GM19025 (cell line): ENCODE measurements around the gene RHOT1.
A peak's percentile ranks its signal among the peaks of the same experiment; 100 is the strongest.
"Not testable (repeated sequence)": the region's sequence is repeated elsewhere in the genome, so short reads cannot be mapped to it uniquely, and the experiment has no call there.

ENCODE experiments used
- ATAC-seq: cut with Tn5 transposase; IDR thresholded peaks from one replicate; pipeline ENCODE4 v1.9.1; 2021; ENCODE audit warnings: mild to moderate bottlenecking, low read depth, moderate library complexity; ENCODE audit not compliant: unreplicated experiment

The RHOT1 gene

DNA sequence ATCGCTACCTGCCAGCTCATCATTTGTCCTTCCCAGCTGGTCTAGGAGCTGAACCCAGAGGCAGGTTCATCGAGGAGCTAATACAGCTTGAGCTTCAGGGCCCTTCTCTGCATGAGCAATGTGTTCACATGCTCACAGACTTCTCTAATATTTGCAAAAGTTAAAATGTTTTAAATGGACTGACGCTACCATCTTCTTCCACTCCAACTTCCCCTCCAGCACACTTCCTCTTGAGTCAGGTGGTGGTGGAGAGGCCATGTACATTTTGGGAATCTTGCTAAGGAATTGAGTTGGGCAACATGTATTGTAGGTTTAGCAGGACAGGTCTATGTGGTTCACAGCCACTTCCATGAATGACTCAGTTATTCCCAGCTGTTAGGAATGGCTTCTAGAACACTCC is 21.6 kb upstream of the RHOT1 start:
- no peak for ATAC-seq

DNA sequence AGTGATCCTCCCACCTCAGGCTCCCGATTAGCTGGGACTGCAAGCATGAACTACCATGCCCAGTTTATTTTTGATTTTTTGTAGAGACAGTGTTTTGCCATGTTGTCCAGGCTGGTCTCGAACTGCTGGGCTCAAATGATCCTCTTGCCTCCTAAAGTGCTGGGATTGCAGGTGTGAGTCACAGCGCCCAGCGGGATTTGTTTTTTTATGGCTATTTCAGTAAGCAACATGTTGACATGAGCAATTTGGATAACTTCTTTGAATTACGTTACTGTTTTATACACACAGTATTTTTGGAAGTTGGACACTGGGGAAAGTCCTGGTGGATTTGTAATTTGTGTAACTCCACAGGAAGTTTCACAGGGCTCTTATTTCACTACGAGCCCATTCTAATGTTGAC is 18.5 kb upstream of the RHOT1 start:
- ATAC-seq = no peak

DNA sequence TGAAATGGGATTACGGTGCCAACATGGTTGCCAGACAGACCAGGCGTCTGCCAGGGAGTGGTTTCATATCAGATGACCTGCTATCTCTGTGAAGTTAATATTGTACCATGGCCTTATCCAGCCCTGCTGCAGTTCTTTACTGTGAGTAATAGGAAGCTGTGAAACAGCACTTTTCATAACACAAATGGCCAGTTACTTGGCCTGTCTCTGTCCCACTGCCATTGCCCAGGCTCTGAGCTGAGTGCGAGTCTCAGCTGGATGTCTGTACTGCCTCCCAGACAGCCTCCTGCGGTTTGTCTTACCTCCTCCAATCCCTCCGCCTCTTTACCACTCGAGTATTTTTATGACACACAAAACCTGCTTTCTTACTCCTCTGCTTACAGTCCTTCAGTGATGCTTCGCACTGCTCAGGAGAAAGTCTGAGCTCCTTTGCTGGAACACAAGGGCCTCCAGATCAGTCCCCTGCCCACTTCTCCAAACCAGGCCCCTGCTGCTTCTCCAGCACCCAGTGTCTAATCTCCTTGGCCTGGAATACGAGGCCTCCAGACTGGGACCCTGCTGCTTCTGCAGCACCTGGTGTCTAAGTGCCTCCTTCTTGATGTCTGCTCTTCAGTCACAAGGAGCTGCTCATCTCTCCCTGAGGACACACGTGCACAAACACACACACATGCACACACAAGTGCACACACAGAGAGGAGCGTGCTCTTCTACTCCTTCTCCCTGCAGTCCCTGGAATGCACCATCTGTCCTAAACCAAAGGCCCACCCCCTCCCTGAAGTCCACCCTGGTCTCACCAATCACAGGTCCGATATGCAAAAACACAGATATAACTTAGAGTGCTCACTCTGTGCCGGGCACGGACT is 17.1 kb upstream of the RHOT1 start:
- ATAC-seq = no peak

DNA sequence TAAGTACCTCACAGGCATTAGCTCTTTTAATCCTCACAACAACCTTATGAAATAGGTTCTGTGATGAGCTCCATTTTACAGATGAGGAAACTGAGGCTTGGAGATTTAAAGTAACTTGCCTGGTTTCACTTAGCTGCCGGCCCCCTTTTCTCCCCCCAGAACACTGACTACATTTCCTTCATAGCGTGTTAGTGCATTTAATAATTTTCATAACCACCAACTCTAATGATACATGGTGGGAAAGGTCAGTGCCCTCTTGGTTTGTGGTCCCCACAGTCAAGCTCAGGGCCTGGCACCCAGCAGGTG is 16.5 kb upstream of the RHOT1 start:
- no peak for ATAC-seq

DNA sequence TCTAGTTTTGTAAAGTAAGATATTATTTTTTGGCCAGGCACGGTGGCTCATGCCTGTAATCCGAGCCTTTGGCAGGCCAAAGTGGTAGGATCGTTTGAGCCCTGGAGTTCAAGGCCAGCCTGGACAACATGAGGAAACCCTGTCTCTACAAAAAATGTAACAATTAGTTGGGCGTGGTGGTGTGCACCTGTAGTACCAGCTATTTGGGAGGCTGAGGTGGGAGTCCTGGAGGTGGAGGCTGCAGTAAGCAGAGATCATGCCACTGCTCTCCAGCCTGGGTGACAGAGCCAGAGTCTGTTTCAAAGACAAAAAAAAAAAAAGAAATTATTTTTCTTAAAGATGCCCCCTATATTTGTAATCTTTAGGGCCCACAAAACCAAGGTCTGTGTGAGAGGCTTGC is 16.0 kb upstream of the RHOT1 start:
- ATAC-seq = no peak

DNA sequence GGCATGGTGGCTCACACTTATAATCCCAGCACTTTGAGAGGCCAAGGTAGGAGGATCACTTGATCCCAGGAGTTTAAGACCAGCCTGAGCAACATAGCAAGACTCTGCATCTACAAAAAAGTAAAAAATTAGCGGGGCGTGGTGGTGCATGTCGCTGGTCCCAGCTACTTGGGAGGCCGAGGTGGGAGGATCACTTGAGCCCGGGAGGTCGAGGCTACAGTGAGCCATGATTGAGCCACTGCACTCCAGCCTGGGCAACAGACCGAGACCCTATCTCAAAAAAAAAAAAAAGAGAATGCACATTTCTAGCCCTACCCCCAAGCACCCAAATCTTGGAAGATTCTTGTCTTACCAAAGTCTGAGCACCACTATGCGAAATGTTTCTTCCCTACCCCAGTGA is 15.6 kb upstream of the RHOT1 start:
- ATAC-seq = no peak

DNA sequence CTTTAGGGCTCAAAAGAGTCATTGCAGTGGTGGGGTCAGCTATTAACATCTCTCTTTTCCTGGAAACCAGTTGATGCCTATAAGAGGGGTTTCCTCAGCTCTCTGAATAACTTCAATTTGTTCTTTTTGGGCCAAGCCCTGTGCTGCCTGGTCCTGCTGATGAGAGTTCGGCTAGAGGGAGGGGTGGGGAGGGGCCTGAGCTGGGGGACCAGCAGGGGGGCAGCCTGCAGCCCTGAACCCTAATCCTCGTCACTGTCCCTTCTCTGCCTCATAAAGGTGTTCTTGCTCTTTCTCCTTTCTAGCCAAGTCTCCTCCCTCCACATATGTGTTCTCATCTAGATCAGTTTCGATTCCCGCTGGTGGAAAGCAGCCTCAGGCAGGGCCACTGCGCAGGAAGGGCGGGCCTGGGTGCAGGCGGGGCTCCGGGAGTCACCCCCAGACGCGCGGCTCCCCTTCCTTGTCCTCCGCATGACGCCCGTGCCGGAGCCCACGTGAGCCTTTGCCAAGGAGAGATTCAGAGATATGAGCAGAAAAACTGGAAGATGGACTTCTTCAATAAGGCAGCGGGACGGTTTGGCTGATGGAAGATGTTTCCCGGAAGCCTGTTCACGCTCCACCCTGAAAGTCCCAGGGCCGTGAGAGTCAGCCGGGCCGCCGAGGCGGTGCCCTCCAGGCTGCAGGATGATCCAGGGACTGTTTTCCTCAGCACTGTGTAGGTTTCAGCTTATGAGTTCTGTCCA is 15.0 kb upstream of the RHOT1 start:
- peak; percentile 88 for ATAC-seq

DNA sequence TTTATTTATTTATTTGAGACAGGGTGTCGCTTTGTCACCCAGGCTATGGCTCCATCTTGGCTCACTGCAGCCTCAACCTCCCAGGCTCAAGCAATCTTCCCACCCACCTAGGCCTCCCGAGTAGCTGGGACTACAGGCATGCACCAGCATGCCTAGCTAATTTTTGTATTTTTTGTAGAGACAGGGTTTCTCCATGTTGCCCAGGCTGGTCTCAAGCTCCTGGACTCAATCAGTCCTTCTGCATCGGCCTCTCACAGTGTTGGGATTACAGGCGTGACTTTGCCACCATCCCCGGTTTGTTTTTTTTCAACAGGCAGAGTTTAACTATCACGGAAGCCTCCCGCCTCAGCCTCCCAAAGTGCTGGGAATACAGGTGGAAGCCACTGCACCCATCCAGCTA is 13.8 kb upstream of the RHOT1 start:
- ATAC-seq = not testable (repeated sequence)

DNA sequence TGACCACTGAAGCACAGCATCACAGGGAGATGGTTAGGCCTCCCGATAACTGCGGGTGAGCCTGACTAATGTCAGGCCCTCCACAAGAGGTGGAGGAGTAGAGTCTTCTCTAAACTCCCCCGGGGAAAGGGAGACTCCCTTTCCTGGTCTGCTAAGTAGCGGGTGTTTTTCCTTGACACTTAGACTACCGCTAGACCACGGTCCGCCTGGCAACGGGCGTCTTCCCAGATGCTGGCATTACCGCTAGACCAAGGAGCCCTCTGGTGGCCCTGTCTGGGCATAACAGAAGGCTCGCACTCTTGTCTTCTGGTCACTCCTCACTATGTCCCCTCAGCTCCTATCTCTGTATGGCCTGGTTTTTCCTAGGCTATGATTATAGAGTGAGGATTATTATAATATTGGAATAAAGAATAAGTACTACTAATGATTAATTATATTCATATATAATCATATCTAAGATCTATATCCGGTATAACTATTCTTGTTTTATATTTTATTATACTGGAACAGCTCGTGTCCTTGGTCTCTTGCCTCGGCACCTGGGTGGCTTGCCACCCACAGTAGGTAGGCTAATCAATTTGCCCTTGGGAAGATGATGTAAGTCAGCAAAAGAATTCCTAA is 6.7 kb upstream of the RHOT1 start:
- ATAC-seq = not testable (repeated sequence)

DNA sequence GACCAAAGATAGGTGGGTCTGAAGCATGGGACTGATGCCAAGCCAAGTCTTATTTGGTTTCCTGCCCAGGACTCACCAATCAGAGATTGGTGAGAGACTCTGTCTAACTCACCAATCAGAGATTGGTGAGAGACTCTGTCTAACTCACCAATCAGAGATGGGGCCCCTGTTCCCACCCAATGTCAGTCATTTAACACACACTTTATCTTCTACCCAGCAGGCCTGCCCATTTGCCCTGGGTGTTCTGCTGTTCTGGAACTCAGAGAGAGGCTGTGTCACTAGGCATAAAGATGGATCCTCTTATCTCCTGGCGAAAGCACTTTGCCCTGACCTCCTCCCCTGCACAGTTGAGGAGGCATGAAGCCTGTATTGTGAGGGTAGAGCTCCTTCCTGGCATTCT is 5.4 kb upstream of the RHOT1 start:
- ATAC-seq = no peak

DNA sequence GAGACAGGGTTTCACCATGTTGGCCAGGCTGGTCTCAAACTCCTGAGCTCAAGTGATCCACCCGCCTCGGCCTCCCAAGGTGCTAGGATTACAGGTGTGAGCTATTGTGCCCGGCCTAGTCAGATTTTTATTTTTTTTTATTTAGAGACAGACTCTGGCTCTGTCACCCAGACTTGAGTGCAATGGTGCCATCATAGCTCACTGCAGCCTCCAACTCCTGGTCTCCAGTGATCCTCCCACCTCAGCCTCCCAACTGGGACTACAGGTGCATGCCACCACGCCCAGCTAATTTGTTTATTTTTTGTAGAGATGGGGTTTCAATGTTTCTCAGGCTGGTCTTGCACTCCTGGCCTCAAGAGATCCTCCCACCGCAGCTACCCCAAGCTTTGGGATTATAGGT is 2.8 kb upstream of the RHOT1 start:
- not testable (repeated sequence) for ATAC-seq

DNA sequence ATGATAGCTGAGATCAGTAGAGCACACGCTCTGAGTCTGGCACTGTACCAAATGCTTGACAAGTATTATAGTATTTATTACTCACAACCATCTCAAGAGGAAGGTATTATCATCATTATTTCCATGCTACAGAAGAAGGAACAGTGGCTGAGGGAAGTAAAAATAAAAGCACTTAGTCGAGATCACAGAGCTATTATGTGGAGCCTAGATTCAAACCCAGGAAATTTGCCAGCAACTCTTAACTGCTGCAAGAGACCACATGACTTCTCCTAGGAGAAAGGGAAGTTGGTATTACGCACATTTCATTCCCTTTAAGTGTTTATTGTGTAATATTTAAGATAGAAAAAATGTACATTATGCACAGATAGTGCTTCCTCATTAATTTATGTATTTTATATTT is 1.0 kb upstream of the RHOT1 start:
- ATAC-seq = no peak

DNA sequence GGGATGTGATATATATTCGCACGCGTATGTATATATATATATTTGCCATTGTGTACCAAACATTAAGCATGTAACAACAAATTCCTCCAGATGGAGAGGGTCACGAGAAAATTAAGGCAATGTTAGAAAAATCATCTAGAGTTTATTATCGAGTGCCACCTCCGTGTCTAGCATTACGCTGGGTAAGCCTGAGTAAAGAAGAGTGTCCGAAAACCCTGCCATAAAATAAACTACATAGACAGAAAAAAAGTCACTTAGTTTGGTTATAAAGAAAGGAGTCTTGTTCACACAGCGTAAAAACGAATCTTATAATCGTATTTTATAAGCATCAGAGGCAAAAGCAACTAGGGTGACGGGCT is 644 bp upstream of the RHOT1 start:
- no peak for ATAC-seq

DNA sequence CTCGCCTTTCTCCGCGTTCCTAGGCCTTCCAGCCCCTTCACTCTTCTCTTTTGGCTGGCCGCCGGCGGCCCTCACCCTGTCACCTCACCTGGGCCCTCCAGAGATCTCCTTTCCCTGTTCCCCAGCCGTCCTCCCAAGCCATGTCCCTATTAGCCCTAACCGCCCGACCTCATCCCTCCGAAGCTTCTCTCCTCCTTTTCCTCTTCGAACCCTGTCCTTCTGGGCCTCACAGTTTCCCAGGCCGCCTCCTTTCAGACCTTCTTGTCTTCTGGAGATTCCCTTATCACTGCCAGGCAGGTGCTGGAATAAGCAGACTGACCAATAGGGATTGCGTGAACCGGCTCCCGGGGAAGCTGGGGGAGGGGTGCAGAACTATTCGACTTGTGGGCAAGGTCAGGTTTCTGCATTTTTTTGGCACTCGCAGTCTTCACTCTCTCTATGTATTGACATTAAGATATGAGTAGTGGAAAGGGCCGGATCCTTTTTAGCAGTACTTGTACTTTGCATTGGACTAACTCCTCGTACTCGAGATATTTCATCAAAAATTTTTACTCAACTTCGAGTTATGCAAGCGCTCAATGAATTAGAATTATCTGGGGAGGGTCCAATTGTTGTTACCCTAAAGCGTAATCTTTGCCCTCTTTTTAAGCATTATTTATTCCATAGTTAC is 690 bp downstream of the RHOT1 start:
- ATAC-seq = no peak

DNA sequence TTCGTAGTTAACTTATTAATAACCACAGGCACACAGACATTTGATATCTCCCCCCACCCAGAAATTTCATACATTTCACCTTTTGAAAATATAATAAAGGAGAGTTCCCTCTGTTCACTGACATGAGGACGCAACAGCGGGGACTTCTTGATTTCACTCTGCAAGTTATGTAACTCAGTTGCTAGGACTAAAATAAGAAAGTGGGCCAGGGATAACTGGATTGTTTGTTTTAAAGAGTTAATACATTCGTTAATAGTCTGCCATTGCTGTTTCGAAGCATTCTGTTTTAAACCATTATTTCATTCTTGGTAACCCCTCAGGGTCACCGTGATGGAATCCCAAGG is 1.2 kb downstream of the RHOT1 start:
- no peak for ATAC-seq

DNA sequence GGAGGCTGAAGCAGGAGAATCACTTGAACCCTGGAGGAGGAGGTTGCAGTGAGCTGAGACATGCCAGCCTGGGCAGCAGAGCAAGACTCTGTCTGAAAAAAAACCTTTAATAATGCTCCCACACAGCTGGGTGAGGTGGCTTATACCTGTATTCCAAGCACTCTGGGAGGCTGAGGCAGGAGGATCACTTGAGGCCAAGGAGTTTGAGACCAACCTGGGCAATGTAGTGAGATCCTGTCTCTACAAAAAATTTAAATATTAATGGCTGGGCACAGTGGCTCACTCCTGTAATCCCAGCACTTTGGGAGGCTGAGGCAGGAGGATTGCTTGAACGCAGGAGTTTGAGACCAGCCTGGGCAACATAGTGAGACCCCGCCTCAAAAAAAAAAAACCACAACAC is 2.1 kb downstream of the RHOT1 start:
- ATAC-seq = not testable (repeated sequence)

DNA sequence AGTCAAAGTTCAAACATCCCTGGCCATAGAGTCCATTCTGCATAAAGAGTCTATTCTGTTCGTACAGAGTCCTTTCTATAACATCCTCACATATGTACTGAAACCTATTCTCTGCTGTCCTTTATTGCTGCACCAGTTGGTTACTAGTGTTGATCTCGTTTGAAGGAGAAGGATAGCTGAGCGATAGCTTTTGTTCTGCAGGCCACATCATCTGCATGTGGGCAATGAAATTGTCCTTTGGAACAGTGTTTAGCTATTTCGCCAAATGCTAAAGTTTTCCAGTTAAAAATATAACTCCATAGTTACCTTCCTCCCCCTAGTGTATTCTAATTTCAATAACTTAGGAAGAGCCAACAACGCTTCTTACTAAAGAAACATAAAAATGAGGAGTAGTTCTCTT is 6.0 kb downstream of the RHOT1 start:
- no peak for ATAC-seq

DNA sequence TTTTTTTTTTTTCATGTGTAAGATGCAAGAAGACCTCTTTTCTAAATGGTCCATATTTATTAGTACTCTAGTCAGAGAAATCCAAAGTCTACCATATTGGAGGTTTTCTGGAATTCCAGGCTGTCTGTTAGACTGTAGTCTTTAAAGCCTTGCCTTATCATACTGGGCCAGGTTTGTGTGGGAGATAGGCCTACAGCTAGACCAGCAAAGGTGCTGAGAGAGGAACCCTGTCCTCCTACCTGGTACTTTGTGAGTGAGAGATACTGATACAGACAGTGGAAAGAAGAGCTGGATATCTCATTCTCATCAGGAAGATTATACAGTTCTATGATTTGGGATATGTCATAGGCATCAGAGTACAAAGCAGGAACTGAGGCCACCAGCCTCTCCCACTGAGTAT is 8.1 kb downstream of the RHOT1 start:
- ATAC-seq = no peak

DNA sequence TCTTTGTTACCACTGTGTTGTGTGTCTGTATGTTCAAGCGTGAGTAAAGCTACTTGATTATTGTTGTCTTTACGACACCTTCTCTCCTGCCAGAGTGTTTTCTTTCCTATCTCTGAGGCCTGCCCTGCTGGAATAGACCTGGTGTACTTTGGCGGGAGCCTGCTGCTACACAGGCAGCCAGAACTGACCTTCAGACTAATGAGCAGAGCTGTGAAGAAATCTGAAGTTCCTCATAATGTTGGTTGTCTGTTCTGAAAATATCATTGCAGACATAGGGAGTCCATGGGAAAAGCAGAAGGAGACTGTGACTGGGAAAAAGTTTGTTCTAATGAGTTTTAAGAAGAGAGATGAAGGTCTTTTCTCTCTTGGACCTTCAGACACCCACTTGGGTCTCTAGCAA is 9.8 kb downstream of the RHOT1 start:
- no peak for ATAC-seq

DNA sequence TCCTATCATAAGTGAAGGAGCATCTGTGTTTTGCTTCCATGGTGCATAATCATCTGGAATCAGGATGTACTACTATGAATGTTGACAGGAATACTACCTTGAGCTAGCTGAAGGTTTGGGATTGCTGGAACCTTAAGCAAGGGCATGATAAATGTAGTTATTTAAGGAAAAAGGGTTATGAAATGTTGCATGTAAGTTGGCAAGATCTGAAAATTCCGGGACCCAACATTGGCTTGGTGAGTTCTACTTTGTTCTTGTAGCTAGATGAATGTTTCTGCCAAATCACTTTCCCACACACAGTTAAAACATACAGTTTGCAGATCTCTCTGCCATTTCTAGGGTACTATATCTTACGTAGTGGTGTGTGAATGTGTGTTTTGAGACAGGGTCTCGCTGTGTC is 13.6 kb downstream of the RHOT1 start:
- ATAC-seq = no peak

DNA sequence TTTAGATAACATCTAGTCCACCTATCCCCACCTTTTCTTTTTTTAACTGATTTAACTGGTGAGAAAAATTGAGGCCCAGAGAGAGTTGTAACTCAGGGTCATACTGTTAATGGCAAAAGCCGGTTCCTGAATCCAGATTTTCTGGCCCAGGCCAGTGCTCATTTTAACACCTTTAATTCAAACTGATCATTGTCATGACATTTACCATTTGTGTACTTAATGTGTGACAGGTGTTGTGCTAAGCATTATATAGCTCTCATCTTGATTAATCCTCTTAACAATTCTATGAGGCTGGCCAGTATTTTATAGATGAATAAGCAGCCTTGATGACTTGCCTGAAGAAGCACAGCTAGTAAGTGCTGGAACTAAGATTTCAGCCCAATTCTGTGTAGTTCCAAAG is 14.4 kb downstream of the RHOT1 start:
- ATAC-seq = no peak
